ENCODE data around the gene WDR87.
"Not testable (repeated sequence)": the region's sequence is repeated elsewhere in the genome, so short reads cannot be mapped to it uniquely, and the experiment has no call there.

WDR87 gene

GRCh38 chr19:37926711-37927110 is 20.3 kb upstream of the WDR87 start:
- Histone ChIP-seq H3K27me3 (replicated peaks; ENCODE audit: insufficient read depth, low read length) (no peaks in the 10 kb centered on the region), H3K27ac (ENCODE audit: low read length) (no peak overlapping the region), H3K79me2 (ENCODE audit: low read length) (peaks cover 11% of the 10 kb centered on the region), H3K36me3 (replicated peaks; ENCODE audit: insufficient read depth, low read length) (no peaks in the 10 kb centered on the region), H4K20me1 (ENCODE audit: insufficient read depth, low read length) (no peaks in the 10 kb centered on the region), H2AFZ (ENCODE audit: low read length) (no peak overlapping the region), H3K9ac (ENCODE audit: low read length) (no peak overlapping the region), H3K4me1 (ENCODE audit: low read length) (peaks cover 13% of the 10 kb centered on the region), H3F3A (ENCODE audit: insufficient read depth, low read length) (peaks cover 1% of the 10 kb centered on the region; the same call in 1 of the 2 replicates), H3K4me3 (ENCODE audit: low read length) (no peak overlapping the region), H3K9me3 (replicated peaks; ENCODE audit: insufficient read depth, low read length) (no peaks in the 10 kb centered on the region), H3K4me2 (ENCODE audit: low read depth, low read length) (no peak overlapping the region), H3K9me2 (replicated peaks; ENCODE audit: insufficient read depth, low read length) (no peaks in the 10 kb centered on the region)
- TF ChIP-seq EZH2phosphoT487 (IDR thresholded peaks at IDR 0.05; ENCODE audit: low read length) (no peak), CTCF (IDR thresholded peaks at IDR 0.05; ENCODE audit: low read length) (no peak), EZH2 (optimal IDR thresholded peaks at IDR 0.05; ENCODE audit: low read depth, low read length) (no peak)
- DNase-seq: no peak

DNA sequence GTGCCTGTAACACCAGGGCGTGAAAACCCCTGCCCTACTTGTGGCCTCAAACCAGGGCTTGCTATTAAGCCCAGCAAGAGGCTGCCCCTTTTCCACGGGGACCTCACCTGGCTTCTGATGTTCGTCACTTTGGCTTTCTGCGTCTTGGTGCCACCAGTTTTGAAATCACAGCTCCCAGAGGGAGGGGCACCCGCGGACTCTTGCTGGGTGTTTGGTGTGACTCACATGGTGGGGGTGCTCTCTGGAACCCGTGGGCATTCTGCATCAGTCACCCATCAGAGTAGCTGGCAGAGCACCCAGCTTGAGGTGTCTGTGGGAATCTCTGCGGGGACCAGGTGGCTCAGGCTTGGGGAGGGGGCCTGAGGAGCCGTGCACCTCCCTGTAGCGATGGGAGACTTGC is 19.9 kb upstream of the WDR87 start:
- H3K27ac ChIP-seq (ENCODE audit: low read length): no peak overlapping the region
- H3K4me2 ChIP-seq (ENCODE audit: low read depth, low read length): no peak overlapping the region
- no peak overlapping the region for H2AFZ ChIP-seq (ENCODE audit: low read length)
- H3K9me2 ChIP-seq (replicated peaks; ENCODE audit: insufficient read depth, low read length): no peaks in the 10 kb centered on the region
- TF ChIP-seq EZH2 (optimal IDR thresholded peaks at IDR 0.05; ENCODE audit: low read depth, low read length) (no peak), EZH2phosphoT487 (IDR thresholded peaks at IDR 0.05; ENCODE audit: low read length) (no peak), CTCF (IDR thresholded peaks at IDR 0.05; ENCODE audit: low read length) (no peak)
- H3K79me2 ChIP-seq (ENCODE audit: low read length): peaks cover 11% of the 10 kb centered on the region
- H3K9me3 ChIP-seq (replicated peaks; ENCODE audit: insufficient read depth, low read length): no peaks in the 10 kb centered on the region
- H3K36me3 ChIP-seq (replicated peaks; ENCODE audit: insufficient read depth, low read length): no peaks in the 10 kb centered on the region
- H3F3A ChIP-seq (ENCODE audit: insufficient read depth, low read length): no peaks in the 10 kb centered on the region
- no peak overlapping the region for H3K9ac ChIP-seq (ENCODE audit: low read length)
- no peaks in the 10 kb centered on the region for H4K20me1 ChIP-seq (ENCODE audit: insufficient read depth, low read length)
- DNase-seq: no peak
- no peak overlapping the region for H3K4me3 ChIP-seq (ENCODE audit: low read length)
- H3K4me1 ChIP-seq (ENCODE audit: low read length): peaks cover 12% of the 10 kb centered on the region
- no peaks in the 10 kb centered on the region for H3K27me3 ChIP-seq (replicated peaks; ENCODE audit: insufficient read depth, low read length)

DNA sequence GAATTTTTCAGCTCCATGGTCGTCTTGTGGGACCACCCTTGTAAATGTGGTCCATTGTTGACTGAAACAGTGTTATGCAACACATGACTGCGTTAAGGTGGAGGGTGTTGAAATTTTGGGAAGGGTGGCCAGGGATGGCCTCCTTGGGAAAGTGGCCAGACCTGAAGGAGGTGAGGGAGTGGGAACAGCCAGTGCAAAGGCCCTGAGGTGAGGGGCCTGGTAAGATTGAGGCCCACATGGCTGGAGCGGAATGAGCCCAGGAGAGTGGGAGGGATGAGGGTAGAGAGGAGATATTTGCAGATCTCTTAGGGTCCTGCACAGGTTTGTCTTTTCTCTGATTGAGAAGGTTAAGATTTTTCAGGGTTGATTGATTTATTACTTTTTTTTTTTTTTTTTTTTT is 18.8 kb upstream of the WDR87 start:
- Histone ChIP-seq H3K79me2 (ENCODE audit: low read length) (peaks cover 14% of the 10 kb centered on the region; the same call in 1 of the 2 replicates), H3K4me3 (ENCODE audit: low read length) (no peak overlapping the region), H3K9ac (ENCODE audit: low read length) (no peak overlapping the region), H3K27ac (ENCODE audit: low read length) (no peak overlapping the region), H3K27me3 (replicated peaks; ENCODE audit: insufficient read depth, low read length) (no peaks in the 10 kb centered on the region), H3K36me3 (replicated peaks; ENCODE audit: insufficient read depth, low read length) (no peaks in the 10 kb centered on the region), H3K9me2 (replicated peaks; ENCODE audit: insufficient read depth, low read length) (no peaks in the 10 kb centered on the region), H4K20me1 (ENCODE audit: insufficient read depth, low read length) (no peaks in the 10 kb centered on the region), H3K4me2 (ENCODE audit: low read depth, low read length) (no peak overlapping the region), H3K9me3 (replicated peaks; ENCODE audit: insufficient read depth, low read length) (no peaks in the 10 kb centered on the region), H3F3A (ENCODE audit: insufficient read depth, low read length) (no peaks in the 10 kb centered on the region), H2AFZ (ENCODE audit: low read length) (no peak overlapping the region), H3K4me1 (ENCODE audit: low read length) (peaks cover 12% of the 10 kb centered on the region)
- no peak for TF ChIP-seq EZH2phosphoT487 (IDR thresholded peaks at IDR 0.05; ENCODE audit: low read length)
- TF ChIP-seq EZH2 (optimal IDR thresholded peaks at IDR 0.05; ENCODE audit: low read depth, low read length): no peak
- no peak for TF ChIP-seq CTCF (IDR thresholded peaks at IDR 0.05; ENCODE audit: low read length)
- DNase-seq: no peak

- not testable (repeated sequence) for H3K27ac ChIP-seq (ENCODE audit: low read length); DNase-seq; H3K36me3 ChIP-seq (replicated peaks; ENCODE audit: insufficient read depth, low read length); H4K20me1 ChIP-seq (ENCODE audit: insufficient read depth, low read length); H3K4me3 ChIP-seq (ENCODE audit: low read length); H3K27me3 ChIP-seq (replicated peaks; ENCODE audit: insufficient read depth, low read length); H3K9me2 ChIP-seq (replicated peaks; ENCODE audit: insufficient read depth, low read length); H3K4me2 ChIP-seq (ENCODE audit: low read depth, low read length); H2AFZ ChIP-seq (ENCODE audit: low read length); H3K9me3 ChIP-seq (replicated peaks; ENCODE audit: insufficient read depth, low read length); H3K9ac ChIP-seq (ENCODE audit: low read length); H3F3A ChIP-seq (ENCODE audit: insufficient read depth, low read length)
- H3K79me2 ChIP-seq (ENCODE audit: low read length): peaks cover 14% of the 10 kb centered on the region; the same call in 1 of the 2 replicates
- H3K4me1 ChIP-seq (ENCODE audit: low read length): peaks cover 12% of the 10 kb centered on the region
Measured at GRCh38 chr19:37924573-37924972, 18.2 kb upstream of the WDR87 start.
